Hepatocyte (in vitro differentiated cells): ENCODE data around the gene GNAS. TPM values are rescaled to one million over a fixed set of nuclear protein-coding genes. Genes with fewer than 3 reads are reported as not detected.

Source experiments
- DNase-seq: peaks from one replicate; pipeline ENCODE4 v3.0.0-alpha.2; 2016; ENCODE audit warnings: low spot score
- H2AFZ ChIP-seq: fragments of 200-600 bp; sonication (generic); 2 replicates; pipeline ENCODE4 v1.6.0; 2016; ENCODE audit warnings: antibody characterized with exemption, mild to moderate bottlenecking
- H3K27ac ChIP-seq: fragments of 200-600 bp; sonication (generic); 2 replicates; pipeline ENCODE4 v1.5.1; 2016; ENCODE audit warnings: mild to moderate bottlenecking
- H3K27me3 ChIP-seq: fragments of 200-600 bp; sonication (generic); 2 replicates; pipeline ENCODE4 v1.6.1; 2016
- H3K36me3 ChIP-seq: fragments of 200-600 bp; sonication (generic); replicated peaks from 2 replicates; pipeline ENCODE4 v1.5.1; 2016; ENCODE audit warnings: low read depth; ENCODE audit not compliant: insufficient read depth
- H3K4me1 ChIP-seq: fragments of 200-600 bp; sonication (generic); 2 replicates; pipeline ENCODE4 v1.5.1; 2016; ENCODE audit warnings: mild to moderate bottlenecking, moderate library complexity; ENCODE audit not compliant: insufficient read depth
- H3K4me2 ChIP-seq: fragments of 200-600 bp; sonication (generic); 2 replicates; pipeline ENCODE4 v1.6.0; 2016
- H3K4me3 ChIP-seq: fragments of 200-600 bp; sonication (generic); 2 replicates; pipeline ENCODE4 v1.5.1; 2016; ENCODE audit warnings: mild to moderate bottlenecking
- H3K79me2 ChIP-seq: fragments of 200-600 bp; sonication (generic); 2 replicates; pipeline ENCODE4 v1.6.0; 2017; ENCODE audit warnings: mild to moderate bottlenecking
- H3K9me2 ChIP-seq: fragments of 200-600 bp; sonication (generic); replicated peaks from 2 replicates; pipeline ENCODE4 v1.6.0; 2017; ENCODE audit warnings: mild to moderate bottlenecking; ENCODE audit not compliant: insufficient read depth
- H3K9me3 ChIP-seq: fragments of 200-600 bp; sonication (generic); 2 replicates; pipeline ENCODE4 v1.5.1; 2016; ENCODE audit warnings: low read depth, mild to moderate bottlenecking
- H4K20me1 ChIP-seq: fragments of 200-600 bp; sonication (generic); 2 replicates; pipeline ENCODE4 v1.6.0; 2016; ENCODE audit warnings: mild to moderate bottlenecking; ENCODE audit not compliant: insufficient read depth, poor library complexity, severe bottlenecking
- EZH2 ChIP-seq: fragments of 200-600 bp; sonication (generic); IDR thresholded peaks from 2 replicates; pipeline ENCODE4 v1.6.1; 2016; ENCODE audit warnings: antibody characterized with exemption, mild to moderate bottlenecking, borderline replicate concordance
- EZH2phosphoT487 ChIP-seq: fragments of 200-600 bp; sonication (generic); IDR thresholded peaks from one replicate; pipeline ENCODE4 v1.6.1; 2018; ENCODE audit warnings: antibody characterized with exemption, mild to moderate bottlenecking, low read depth, moderate library complexity; ENCODE audit not compliant: unreplicated experiment, severe bottlenecking
- WGBS: methylation state at CpG from one replicate; pipeline ENCODE4 v1.1.6; 2016; ENCODE audit warnings: low lambda C conversion rate; ENCODE audit errors: missing lambda C conversion rate; 5-methylcytosine and 5-hydroxymethylcytosine counted together
- polyA plus RNA-seq: library from polyadenylated mRNA; unstranded; fragments of >200 nt; fragmentation: Nextera tagmentation; extraction: Ambion mirVana; gene quantifications from 2 replicates; pipeline ENCODE4 v1.2.1, GENCODE V29; 2016
- total RNA-seq: library from RNA; depleted of rRNA; stranded (reverse); fragments of >200 nt; gene quantifications from 2 replicates; pipeline ENCODE4 v1.2.3, GENCODE V29; 2014
- TF ChIP-seq, protein P1 (sequence below): fragments of 200-600 bp; sonication (generic); IDR thresholded peaks from 2 replicates; pipeline ENCODE4 v1.5.1; 2016; ENCODE audit warnings: antibody characterized with exemption, mild to moderate bottlenecking; ENCODE audit not compliant: poor library complexity

The GNAS gene
- total and polyA plus RNA-seq, 2 experiments from 2014 or later = 897 to 1,649 TPM

DNA sequence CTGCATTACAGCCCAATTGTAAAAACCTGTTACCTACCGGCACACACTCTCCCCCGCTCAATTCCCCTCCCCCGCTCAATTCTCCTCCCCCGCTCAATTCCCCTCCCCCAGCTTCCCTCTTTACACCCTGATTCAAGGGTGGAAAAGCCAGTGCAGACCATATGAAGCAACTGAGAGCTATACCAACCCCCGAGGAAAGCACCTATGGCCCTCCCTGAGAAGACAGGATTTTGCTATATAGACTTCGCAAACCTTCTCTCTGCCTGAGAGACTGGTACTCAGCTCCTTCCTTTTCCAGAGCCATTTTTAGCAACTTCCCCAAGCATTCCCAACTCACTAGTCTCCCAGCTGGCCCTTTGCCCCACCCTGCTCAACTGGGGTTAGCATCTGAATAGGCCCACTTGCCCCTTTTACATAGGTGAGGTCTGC lies 9.4 kb upstream of the GNAS start:
- H3K4me3 ChIP-seq = no peak overlapping the region
- no peaks in the 10 kb centered on the region for H3K9me3 ChIP-seq

DNA sequence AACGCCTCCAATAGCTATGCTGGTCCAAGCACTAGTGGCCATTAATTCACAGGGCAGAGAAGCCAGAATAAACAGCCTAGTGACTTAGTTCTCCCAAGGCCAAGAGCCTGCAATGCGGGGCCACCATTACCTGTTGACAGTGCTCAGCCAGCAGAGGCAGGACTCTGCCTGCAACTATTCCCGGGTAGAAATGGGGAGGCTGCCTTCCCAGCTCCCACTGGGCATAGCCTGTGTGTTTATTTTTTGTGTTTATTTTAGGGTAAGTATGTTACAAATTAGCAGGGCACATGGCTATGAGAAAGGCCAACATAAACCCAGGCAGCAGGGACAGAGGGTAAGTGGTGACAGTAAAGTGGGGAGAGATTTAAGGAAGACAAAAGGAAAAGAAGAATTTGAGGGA lies 6.8 kb upstream of the GNAS start:
- no peak for TF ChIP-seq EZH2
- no peak for TF ChIP-seq EZH2phosphoT487
- TF ChIP-seq, protein P1, sequence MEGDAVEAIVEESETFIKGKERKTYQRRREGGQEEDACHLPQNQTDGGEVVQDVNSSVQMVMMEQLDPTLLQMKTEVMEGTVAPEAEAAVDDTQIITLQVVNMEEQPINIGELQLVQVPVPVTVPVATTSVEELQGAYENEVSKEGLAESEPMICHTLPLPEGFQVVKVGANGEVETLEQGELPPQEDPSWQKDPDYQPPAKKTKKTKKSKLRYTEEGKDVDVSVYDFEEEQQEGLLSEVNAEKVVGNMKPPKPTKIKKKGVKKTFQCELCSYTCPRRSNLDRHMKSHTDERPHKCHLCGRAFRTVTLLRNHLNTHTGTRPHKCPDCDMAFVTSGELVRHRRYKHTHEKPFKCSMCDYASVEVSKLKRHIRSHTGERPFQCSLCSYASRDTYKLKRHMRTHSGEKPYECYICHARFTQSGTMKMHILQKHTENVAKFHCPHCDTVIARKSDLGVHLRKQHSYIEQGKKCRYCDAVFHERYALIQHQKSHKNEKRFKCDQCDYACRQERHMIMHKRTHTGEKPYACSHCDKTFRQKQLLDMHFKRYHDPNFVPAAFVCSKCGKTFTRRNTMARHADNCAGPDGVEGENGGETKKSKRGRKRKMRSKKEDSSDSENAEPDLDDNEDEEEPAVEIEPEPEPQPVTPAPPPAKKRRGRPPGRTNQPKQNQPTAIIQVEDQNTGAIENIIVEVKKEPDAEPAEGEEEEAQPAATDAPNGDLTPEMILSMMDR = no peak

More for the DNA sequence above, 9.4 kb upstream of the GNAS start:
- no peak for DNase-seq
- Histone ChIP-seq H2AFZ (no peak overlapping the region), H3K9me2 (no peaks in the 10 kb centered on the region), H3K36me3 (no peaks in the 10 kb centered on the region), H3K4me1 (no peaks in the 10 kb centered on the region), H4K20me1 (no peaks in the 10 kb centered on the region), H3K27me3 (peaks cover 80% of the 10 kb centered on the region), H3K27ac (no peak overlapping the region), H3K4me2 (no peak overlapping the region), H3K79me2 (no peaks in the 10 kb centered on the region)
- WGBS = 43% methylated on average over 6 of the region's 6 CpGs
- TF ChIP-seq EZH2 (no peak), EZH2phosphoT487 (no peak)
- TF ChIP-seq, protein P1 = no peak

DNA sequence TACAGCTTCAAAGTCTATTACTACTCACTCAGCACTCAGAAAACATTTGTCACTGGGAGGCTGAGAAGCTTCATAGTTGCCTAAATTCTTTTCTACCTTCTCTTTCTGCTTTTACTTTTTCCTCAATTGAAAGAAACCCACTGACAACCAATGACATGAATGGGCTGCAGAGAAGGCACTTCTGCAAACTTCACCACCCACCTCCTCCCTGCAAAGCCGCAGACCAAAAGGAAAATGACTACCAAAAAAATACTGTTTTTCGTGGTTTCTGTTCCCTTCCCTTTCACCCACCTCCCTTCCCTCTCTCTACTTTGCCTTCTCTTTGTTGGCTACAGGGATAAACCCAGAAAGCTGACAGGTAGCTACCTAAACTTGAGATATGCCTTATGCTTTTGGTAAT lies 5.1 kb upstream of the GNAS start:
- no peaks in the 10 kb centered on the region for H3K36me3 ChIP-seq
- H3K79me2 ChIP-seq = peaks cover 6% of the 10 kb centered on the region
- TF ChIP-seq, protein P1 = no peak
- TF ChIP-seq EZH2 (no peak), EZH2phosphoT487 (no peak)
- no peak overlapping the region for H3K27ac ChIP-seq
- WGBS = 78% methylated on average over 2 of the region's 2 CpGs
- H3K4me3 ChIP-seq = no peak overlapping the region
- no peak overlapping the region for H2AFZ ChIP-seq
- H3K27me3 ChIP-seq = peaks cover 55% of the 10 kb centered on the region
- H3K4me1 ChIP-seq = peaks cover 6% of the 10 kb centered on the region
- H3K4me2 ChIP-seq = no peak overlapping the region
- no peaks in the 10 kb centered on the region for H3K9me2 ChIP-seq
- H4K20me1 ChIP-seq = no peaks in the 10 kb centered on the region
- no peaks in the 10 kb centered on the region for H3K9me3 ChIP-seq
- DNase-seq = no peak

More for the DNA sequence above, 6.8 kb upstream of the GNAS start:
- WGBS = 77% methylated on average over 3 of the region's 3 CpGs
- Histone ChIP-seq H3K79me2 (peaks cover 6% of the 10 kb centered on the region), H3K9me3 (no peaks in the 10 kb centered on the region), H2AFZ (no peak overlapping the region), H3K4me3 (no peak overlapping the region), H3K4me2 (no peak overlapping the region), H3K9me2 (no peaks in the 10 kb centered on the region), H3K27ac (no peak overlapping the region), H3K4me1 (no peaks in the 10 kb centered on the region), H3K36me3 (no peaks in the 10 kb centered on the region), H3K27me3 (peaks cover 56% of the 10 kb centered on the region), H4K20me1 (no peaks in the 10 kb centered on the region)
- no peak for DNase-seq
